ENCODE results near the gene TUFT1.

- TF ChIP-seq POLR2AphosphoS5 (IDR thresholded peaks at IDR 0.05; ENCODE audit: borderline replicate concordance, low read depth, low read length): no peak
- TF ChIP-seq EZH2 (IDR thresholded peaks at IDR 0.05): no peak
Observed at GRCh38 chr1:151615711-151616504, 75.8 kb downstream of the TUFT1 start.
